Suprapubic skin (tissue), 3 donors: Measurements from ENCODE around the gene CPNE5.

Experiments used
- CTCF ChIP-seq, 2 donors: fragments of 200-600 bp in 1 of 2; fragments of 450-650 bp in 1 of 2; sonication (generic) in 1 of 2; IDR thresholded peaks; one replicate each; pipeline ENCODE4 v1.5.1; 2016 to 2019; ENCODE audit warnings: antibody characterized with exemption in 2 of 2, mild to moderate bottlenecking in 1 of 2, moderate library complexity in 1 of 2
- POLR2A ChIP-seq, 2 donors: fragments of 450-650 bp; IDR thresholded peaks; one replicate each; pipeline ENCODE4 v1.6.1; 2017; ENCODE audit warnings: antibody characterized with exemption in 2 of 2, mild to moderate bottlenecking in 2 of 2, moderate library complexity in 2 of 2

GRCh38 chr6:36825994-36826393 is 13.2 kb downstream of the CPNE5 start:
- TF ChIP-seq CTCF (IDR thresholded peaks at IDR 0.05) = no peak
- TF ChIP-seq POLR2A (IDR thresholded peaks at IDR 0.05) = no peak
